AG04449 (cell line): ENCODE data around the gene ASIC3.
"Not testable (repeated sequence)": the region's sequence is repeated elsewhere in the genome, so short reads cannot be mapped to it uniquely, and the experiment has no call there.

Experiments used
- CTCF ChIA-PET: fragments of 350-600 bp; formaldehyde crosslinking; extraction: SDS; loops from one replicate; lab custom pipeline; 2021; ENCODE audit warnings: antibody characterized with exemption; lab: Yijun Ruan, JAX
- POLR2A ChIA-PET: fragments of 400-600, 350-600 bp; formaldehyde crosslinking; extraction: SDS; loops from one replicate; lab custom pipeline; 2020; ENCODE audit warnings: antibody characterized with exemption, inconsistent platforms; lab: Yijun Ruan, JAX
- DNase-seq: peaks from one replicate; pipeline ENCODE4 v3.0.0-alpha.2; 2010; ENCODE audit warnings: low read depth, low spot score
- H3K4me3 ChIP-seq: 2 replicates; pipeline ENCODE4 v1.5.1; 2011; ENCODE audit warnings: low read depth, mild to moderate bottlenecking, control low read depth, low read length
- CTCF ChIP-seq: IDR thresholded peaks from one replicate; pipeline ENCODE4 v1.5.1; 2011; ENCODE audit warnings: mild to moderate bottlenecking, moderate library complexity, low read length, control low read depth, inconsistent platforms; ENCODE audit not compliant: insufficient read depth; ENCODE audit errors: missing control alignments

ASIC3 gene

DNA sequence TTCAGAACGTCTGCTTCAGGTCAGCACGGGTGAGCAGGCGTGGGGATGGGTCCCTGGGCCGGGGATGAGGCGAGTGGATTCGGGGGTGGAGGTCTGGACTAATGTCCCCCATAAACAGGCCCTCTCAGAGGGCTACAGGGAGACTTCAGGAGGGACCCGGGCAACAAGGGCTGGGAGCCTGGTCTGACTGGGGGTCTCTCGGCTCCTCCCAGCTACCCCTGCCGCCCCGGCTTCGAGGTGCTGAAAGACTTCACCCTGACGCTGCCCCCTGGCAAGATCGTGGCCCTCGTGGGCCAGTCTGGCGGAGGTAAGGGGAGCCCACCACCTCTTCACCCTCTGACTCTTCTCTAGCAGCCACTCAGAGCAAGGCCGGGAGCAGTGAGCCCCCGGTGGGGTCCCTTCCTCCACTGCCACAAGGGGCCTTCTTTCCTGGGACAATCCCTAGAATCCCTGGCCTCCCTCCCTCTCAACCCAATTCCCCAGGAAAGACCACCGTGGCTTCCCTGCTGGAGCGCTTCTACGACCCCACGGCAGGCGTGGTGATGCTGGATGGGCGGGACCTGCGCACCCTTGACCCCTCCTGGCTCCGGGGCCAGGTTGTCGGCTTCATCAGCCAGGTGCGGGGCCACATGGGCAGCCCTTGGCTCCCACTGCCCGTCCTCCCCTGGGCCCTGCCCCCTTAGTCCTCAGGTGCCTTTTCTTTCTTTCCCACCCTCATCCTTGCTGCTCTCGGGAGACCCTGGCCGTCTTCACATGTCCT is 7.5 kb upstream of the ASIC3 start:
- DNase-seq, result no peak
- TF ChIP-seq CTCF, result no peak
- POLR2A ChIA-PET, result no interaction called here
- CTCF ChIA-PET, result interaction anchor here (2.1 kb wide), 1 partner anchor 22 kb away, joined by 7 read pairs; no protein-coding TSS in a partner anchor
- H3K4me3 ChIP-seq, result no peak overlapping the region

DNA sequence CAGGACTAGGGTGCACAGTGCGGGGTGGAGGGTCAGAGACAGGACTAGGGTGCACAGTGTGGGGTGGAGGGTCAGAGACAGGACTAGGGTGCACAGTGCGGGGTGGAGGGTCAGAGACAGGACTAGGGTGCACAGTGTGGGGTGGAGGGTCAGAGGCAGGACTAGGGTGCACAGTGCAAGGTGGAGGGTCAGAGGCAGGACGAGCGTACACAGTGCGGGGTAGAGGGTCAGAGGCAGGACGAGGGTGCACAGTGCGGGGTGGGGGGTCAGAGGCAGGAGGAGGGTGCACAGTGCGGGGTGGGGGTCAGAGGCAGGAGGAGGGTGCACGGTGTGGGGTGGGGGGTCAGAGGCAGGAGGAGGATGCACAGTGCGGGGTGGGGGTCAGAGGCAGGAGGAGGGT is 4.9 kb upstream of the ASIC3 start:
- H3K4me3 ChIP-seq, DNase-seq, CTCF ChIA-PET, POLR2A ChIA-PET: not testable (repeated sequence)

GRCh38 chr7:151043959-151044358 is 4.4 kb upstream of the ASIC3 start:
- POLR2A ChIA-PET, result no interaction called here
- no peak for TF ChIP-seq CTCF
- no peak for DNase-seq
- CTCF ChIA-PET, result no interaction called here
- H3K4me3 ChIP-seq, result no peak overlapping the region

DNA sequence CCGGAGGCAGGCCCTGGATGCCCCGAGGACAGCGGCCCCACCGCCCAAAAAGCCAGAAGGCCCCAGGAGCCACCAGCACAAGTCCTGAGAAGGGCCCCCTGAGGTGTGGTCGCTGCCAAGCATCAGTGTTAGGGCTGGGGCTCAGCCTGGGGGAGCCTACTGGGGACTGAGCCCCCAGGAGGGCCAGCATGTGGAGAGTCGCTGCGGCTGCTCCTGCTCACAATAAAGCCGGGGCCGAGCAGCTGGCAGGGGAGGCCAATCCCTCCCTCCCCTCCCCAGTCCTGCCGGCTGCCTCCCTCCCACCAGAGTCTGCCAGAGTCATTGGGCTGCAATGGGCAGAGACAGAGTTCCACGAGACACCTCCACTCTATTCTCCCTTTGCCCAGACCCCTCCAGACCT is 3.1 kb upstream of the ASIC3 start:
- POLR2A ChIA-PET, result interaction anchor here (1.0 kb wide), 1 partner anchor 17 kb away, joined by 4 read pairs; the partner anchor contains the start of gene ABCB8

GRCh38 chr7:151045967-151046366 is 2.4 kb upstream of the ASIC3 start:
- ChIA-PET CTCF (interaction anchor here (1.1 kb wide), 1 partner anchor 65 kb away, joined by 4 read pairs; no protein-coding TSS in a partner anchor), POLR2A (no interaction called here)
- no peak for TF ChIP-seq CTCF
- DNase-seq, result no peak
- no peak overlapping the region for H3K4me3 ChIP-seq

More for the DNA sequence above, 3.1 kb upstream of the ASIC3 start:
- CTCF ChIA-PET, result interaction anchor here (0.8 kb wide), 1 partner anchor 65 kb away, joined by 3 read pairs; no protein-coding TSS in a partner anchor
- no peak overlapping the region for H3K4me3 ChIP-seq
- DNase-seq, result no peak
- no peak for TF ChIP-seq CTCF

DNA sequence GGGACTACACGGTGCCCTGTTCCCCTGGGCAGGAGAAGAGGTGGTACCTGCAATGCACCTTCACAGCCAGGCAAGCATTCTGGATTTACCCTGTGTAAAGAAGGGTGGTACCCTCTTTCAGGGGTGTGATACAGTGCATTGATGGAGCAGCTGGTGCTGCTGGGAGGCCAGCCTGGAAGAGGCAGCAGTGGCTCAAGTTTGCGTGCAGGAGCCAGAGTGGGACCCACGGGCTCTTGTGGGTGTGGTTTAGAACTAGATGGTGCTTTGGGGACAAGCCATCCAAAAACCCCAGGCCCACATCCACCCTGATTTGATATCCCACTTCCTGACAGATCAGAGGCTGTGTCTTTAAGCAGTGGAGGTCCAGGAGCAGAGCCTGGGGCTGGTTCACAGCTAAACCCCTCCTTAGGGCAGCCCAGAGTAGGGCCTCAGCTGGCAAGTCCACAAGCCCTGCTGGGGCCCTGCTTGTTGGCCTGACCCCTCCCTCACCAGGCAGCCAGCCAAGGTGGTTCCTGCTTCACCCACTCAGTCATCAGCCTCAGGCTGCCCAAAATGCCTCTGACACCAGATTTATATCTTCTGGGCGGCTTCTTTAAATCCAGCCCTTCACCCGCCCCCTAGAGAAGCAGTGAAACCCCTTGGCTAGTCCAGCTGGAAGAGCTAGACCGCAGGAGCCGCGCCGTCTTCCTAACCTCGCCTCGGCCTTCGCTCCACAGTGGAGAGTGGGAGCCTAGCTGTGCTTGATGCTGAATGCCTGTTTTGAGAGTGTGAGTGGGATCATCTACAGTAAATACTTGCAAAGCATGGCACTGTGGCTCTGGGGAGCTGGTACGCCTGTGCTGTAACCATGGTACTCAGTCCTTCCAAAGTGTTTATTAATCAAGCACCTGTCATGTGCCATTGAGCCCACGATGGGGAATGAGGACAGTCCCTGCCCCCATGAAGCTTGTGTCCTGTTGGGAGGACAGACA is 1.4 kb upstream of the ASIC3 start:
- no peak for DNase-seq
- no peak for TF ChIP-seq CTCF
- H3K4me3 ChIP-seq, result no peak overlapping the region
- CTCF ChIA-PET, result interaction anchor here (1.1 to 1.9 kb wide), 2 partner anchors 29 to 64 kb away, joined by 4 to 5 read pairs; no protein-coding TSS in a partner anchor
- POLR2A ChIA-PET, result interaction anchor here (0.8 to 1.0 kb wide), 2 partner anchors 29 to 39 kb away, joined by 3 to 6 read pairs; no protein-coding TSS in a partner anchor
